Vagina (tissue), 2 donors: ENCODE data around the gene TTLL4. TPM values are rescaled to one million over a fixed set of nuclear protein-coding genes. Genes with fewer than 3 reads are reported as not detected.

ENCODE experiments used
- DNase-seq, 2 donors: peaks; one replicate each; pipeline ENCODE4 v3.0.0-alpha.2; 2017; ENCODE audit errors: extremely low spot score in 2 of 2
- H3K27ac ChIP-seq: fragments of 200-600 bp; sonication (generic); one replicate; pipeline ENCODE4 v1.5.1; 2019
- H3K27me3 ChIP-seq: fragments of 200-600 bp; sonication (generic); one replicate; pipeline ENCODE4 v1.5.1; 2019
- H3K36me3 ChIP-seq, 2 donors: fragments of 200-600 bp; sonication (generic); one replicate each; pipeline ENCODE4 v1.5.1; 2017 to 2019
- H3K4me1 ChIP-seq: fragments of 200-600 bp; sonication (generic); one replicate; pipeline ENCODE4 v1.5.1; 2019
- H3K4me3 ChIP-seq, 2 donors: fragments of 200-600 bp; sonication (generic); 1 replicate in 1 of 2; 2 replicates in 1 of 2; pipeline ENCODE4 v1.5.1; 2016 to 2019
- H3K9me3 ChIP-seq: fragments of 200-600 bp; sonication (generic); one replicate; pipeline ENCODE4 v1.5.1; 2019
- CTCF ChIP-seq, 3 experiments: fragments of 450-650 bp in 2 of 3; fragments of 200-600 bp in 1 of 3; sonication (generic) in 1 of 3; IDR thresholded peaks; one replicate each; pipeline ENCODE4 v1.5.1; 2017 to 2019; ENCODE audit warnings: antibody characterized with exemption in 3 of 3, mild to moderate bottlenecking in 2 of 3, moderate library complexity in 2 of 3
- POLR2A ChIP-seq, 2 donors: fragments of 450-650 bp; IDR thresholded peaks; one replicate each; pipeline ENCODE4 v1.6.1; 2017; ENCODE audit warnings: antibody characterized with exemption in 2 of 2, mild to moderate bottlenecking in 2 of 2, moderate library complexity in 2 of 2
- POLR2AphosphoS5 ChIP-seq, 2 donors: sonication (generic); formaldehyde crosslinking; IDR thresholded peaks; one replicate each; pipeline ENCODE4 v1.9.0; 2017; ENCODE audit warnings: antibody characterized with exemption in 2 of 2, mild to moderate bottlenecking in 2 of 2, low read depth in 1 of 2; ENCODE audit not compliant: insufficient read depth in 1 of 2
- intact Hi-C: fragments of 100-400 bp; cut with DNase I; formaldehyde crosslinking; loops from one replicate; pipeline ENCODE4 v1.15.1; 2023
- total RNA-seq: library from RNA; depleted of rRNA; stranded (reverse); fragments of >200 nt; gene quantifications from one replicate; pipeline ENCODE4 v1.2.3, GENCODE V29; 2016

TTLL4 gene
- total RNA-seq, 1 donor from 2014 or later: 23.3 TPM

- no peaks in the 10 kb centered on the region for H3K27me3 ChIP-seq
- no peaks in the 10 kb centered on the region for H3K36me3 ChIP-seq
- peaks cover 43% of the 10 kb centered on the region for H3K4me1 ChIP-seq
- H3K9me3 ChIP-seq: no peaks in the 10 kb centered on the region
- no peak overlapping the region for H3K4me3 ChIP-seq
- H3K27ac ChIP-seq: no peak overlapping the region
- DNase-seq: no peak
- no peak for TF ChIP-seq POLR2AphosphoS5 (IDR thresholded peaks at IDR 0.05; ENCODE audit: insufficient read depth in 1 of 2, low read depth in 1 of 2)
- intact Hi-C loops: loop anchor here (5.0 kb wide), 1 partner anchor 133 kb away; no protein-coding TSS in a partner anchor
These were observed 3.3 kb downstream of the TTLL4 start for GRCh38 chr2:218713922-218714321.

- H3K36me3 ChIP-seq: no peaks in the 10 kb centered on the region
- H3K27ac ChIP-seq: no peak overlapping the region
- intact Hi-C loops: no loop called here
- H3K27me3 ChIP-seq: no peaks in the 10 kb centered on the region
- no peak for DNase-seq
- H3K4me3 ChIP-seq: no peak overlapping the region
- H3K4me1 ChIP-seq: peaks cover 43% of the 10 kb centered on the region
- no peaks in the 10 kb centered on the region for H3K9me3 ChIP-seq
- TF ChIP-seq CTCF (IDR thresholded peaks at IDR 0.05): no peak
- no peak for TF ChIP-seq POLR2A (IDR thresholded peaks at IDR 0.05)
- no peak for TF ChIP-seq POLR2AphosphoS5 (IDR thresholded peaks at IDR 0.05; ENCODE audit: insufficient read depth in 1 of 2, low read depth in 1 of 2)
These were observed 5.4 kb downstream of the TTLL4 start for GRCh38 chr2:218716070-218716469.

- TF ChIP-seq POLR2A (IDR thresholded peaks at IDR 0.05) (no peak), CTCF (IDR thresholded peaks at IDR 0.05) (no peak), POLR2AphosphoS5 (IDR thresholded peaks at IDR 0.05; ENCODE audit: insufficient read depth in 1 of 2, low read depth in 1 of 2) (peak in 1 of 2 donors; percentile 22)
- DNase-seq: no peak
- Histone ChIP-seq H3K27me3 (no peaks in the 10 kb centered on the region), H3K27ac (peak overlapping the region; percentile 37), H3K4me3 (no peak overlapping the region), H3K9me3 (no peaks in the 10 kb centered on the region), H3K4me1 (peaks cover 33% of the 10 kb centered on the region), H3K36me3 (no peaks in the 10 kb centered on the region)
- intact Hi-C loops: no loop called here
These were observed 6.6 kb downstream of the TTLL4 start for GRCh38 chr2:218717262-218717661.

GRCh38 chr2:218718058-218718457 lies 7.4 kb downstream of the TTLL4 start:
- no peaks in the 10 kb centered on the region for H3K9me3 ChIP-seq
- peaks cover 36% of the 10 kb centered on the region for H3K4me1 ChIP-seq
- TF ChIP-seq POLR2AphosphoS5 (IDR thresholded peaks at IDR 0.05; ENCODE audit: insufficient read depth in 1 of 2, low read depth in 1 of 2): no peak
- TF ChIP-seq CTCF (IDR thresholded peaks at IDR 0.05): no peak
- TF ChIP-seq POLR2A (IDR thresholded peaks at IDR 0.05): no peak
- H3K27ac ChIP-seq: no peak overlapping the region
- no peaks in the 10 kb centered on the region for H3K36me3 ChIP-seq
- intact Hi-C loops: no loop called here
- DNase-seq: no peak
- no peaks in the 10 kb centered on the region for H3K27me3 ChIP-seq
- H3K4me3 ChIP-seq: no peak overlapping the region

- Histone ChIP-seq H3K4me1 (peaks cover 31% of the 10 kb centered on the region), H3K27me3 (no peaks in the 10 kb centered on the region), H3K27ac (no peak overlapping the region), H3K4me3 (no peak overlapping the region), H3K36me3 (no peaks in the 10 kb centered on the region), H3K9me3 (no peaks in the 10 kb centered on the region)
- no peak for DNase-seq
- intact Hi-C loops: no loop called here
- TF ChIP-seq POLR2AphosphoS5 (IDR thresholded peaks at IDR 0.05; ENCODE audit: insufficient read depth in 1 of 2, low read depth in 1 of 2) (no peak), CTCF (IDR thresholded peaks at IDR 0.05) (no peak), POLR2A (IDR thresholded peaks at IDR 0.05) (no peak)
These were observed 8.8 kb downstream of the TTLL4 start for GRCh38 chr2:218719457-218719856.
